Frontal cortex (tissue), 4 donors: ENCODE results near the gene OR10Z1. TPM values are rescaled to one million over a fixed set of nuclear protein-coding genes. Genes with fewer than 3 reads are reported as not detected.

Experiments used
- DNase-seq, 2 donors: peaks; one replicate each; pipeline ENCODE4 v3.0.0; 2012; ENCODE audit warnings: low spot score in 2 of 2
- FAIRE-seq: peaks from 2 replicates; lab custom pipeline; 2012; peaks lifted over from hg19 to GRCh38; lab: Jason Lieb, UNC
- total RNA-seq: library from RNA; depleted of rRNA; stranded (reverse); fragments of >200 nt; gene quantifications from one replicate; pipeline ENCODE4 v1.2.3, GENCODE V29; 2014
- donor health status: control.
- donor health status: control.
- donor health status: control.

OR10Z1 gene, protein sequence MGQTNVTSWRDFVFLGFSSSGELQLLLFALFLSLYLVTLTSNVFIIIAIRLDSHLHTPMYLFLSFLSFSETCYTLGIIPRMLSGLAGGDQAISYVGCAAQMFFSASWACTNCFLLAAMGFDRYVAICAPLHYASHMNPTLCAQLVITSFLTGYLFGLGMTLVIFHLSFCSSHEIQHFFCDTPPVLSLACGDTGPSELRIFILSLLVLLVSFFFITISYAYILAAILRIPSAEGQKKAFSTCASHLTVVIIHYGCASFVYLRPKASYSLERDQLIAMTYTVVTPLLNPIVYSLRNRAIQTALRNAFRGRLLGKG
- not detected for total RNA-seq

DNA sequence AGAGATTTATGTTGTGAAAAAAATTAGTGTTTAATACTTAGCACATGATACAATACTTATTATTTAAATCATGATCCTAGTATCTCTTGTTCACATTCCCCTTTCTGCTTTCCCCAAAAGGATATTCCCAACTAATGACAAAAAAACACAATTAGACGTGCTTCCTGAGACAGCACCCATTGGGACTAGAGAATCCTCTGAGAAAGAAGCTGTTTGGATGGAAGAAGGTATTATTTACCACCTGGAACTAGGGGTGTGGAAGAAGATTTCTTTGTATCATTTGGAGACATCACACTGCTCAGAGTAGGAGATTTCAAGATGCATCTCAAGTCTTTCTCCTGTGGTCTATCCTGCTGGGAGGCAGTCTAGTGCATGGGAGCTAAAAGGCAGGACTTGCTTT, at the start of gene OR10Z1:
TSS of gene OR10Z1 (plus strand) at position 301 of the 400 bp plus-strand sequence. CDS start 1,171 bp downstream, outside the sequence.
- DNase-seq (no peak), FAIRE-seq (no peak)

DNA sequence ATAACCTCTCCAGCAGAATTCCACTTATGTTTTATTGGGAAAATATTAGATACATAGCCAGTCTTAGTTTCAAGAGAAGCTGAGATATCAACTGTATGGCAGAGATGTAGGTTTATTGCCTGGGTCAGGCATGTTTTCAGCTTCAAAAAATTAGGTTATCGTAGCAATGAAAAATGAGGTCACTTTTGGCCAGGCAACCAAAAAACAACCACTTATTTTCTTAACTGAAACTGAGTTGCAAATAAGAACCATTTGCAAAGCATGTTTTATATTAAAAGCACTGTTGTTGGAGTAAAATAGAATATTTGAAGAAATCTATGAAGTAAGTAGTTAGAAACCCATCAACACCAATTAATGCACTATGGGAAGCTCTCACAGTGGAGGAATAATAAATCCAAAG, 45.4 kb upstream of the OR10Z1 start:
- DNase-seq (no peak), FAIRE-seq (no peak)

DNA sequence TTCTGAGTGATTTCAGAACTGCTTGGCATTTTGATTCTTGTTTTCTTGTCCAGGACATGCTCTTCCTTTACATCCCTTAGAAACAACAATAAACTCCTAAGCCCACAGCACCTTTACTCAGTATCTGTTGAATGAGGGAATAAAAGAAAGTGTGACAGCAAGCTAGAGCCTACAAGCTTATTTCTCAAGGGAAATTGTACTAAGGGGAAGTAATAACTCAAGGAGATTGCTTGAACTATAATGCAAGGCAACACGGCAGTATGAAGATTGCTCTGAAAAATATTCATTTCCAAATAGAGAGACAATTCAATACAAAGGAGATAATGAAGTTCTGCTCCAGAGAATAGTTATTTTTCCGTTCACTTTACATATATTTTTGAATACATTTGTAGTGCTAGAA, 41.2 kb upstream of the OR10Z1 start:
- no peak for FAIRE-seq

DNA sequence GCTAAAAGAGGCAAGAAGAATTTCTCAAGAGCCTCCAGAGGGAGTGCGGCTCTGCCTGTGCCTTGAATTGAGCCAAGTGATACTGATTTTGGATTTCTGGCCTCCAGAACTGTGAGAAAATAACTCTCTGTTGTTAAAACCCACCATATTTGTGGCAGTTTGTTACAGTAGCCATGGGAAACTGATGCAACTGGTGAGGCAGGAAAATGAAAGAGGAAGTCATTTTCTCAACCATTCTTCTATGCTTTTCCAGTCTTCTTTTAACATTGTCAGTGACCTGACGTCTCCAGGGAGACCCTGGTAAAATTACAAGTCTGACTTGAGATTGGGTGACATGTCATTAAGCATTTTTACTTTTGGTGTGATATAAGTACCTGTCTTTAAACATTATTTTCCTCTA, 40.5 kb upstream of the OR10Z1 start:
- DNase-seq (no peak), FAIRE-seq (no peak)

More for the DNA sequence above, 41.2 kb upstream of the OR10Z1 start:
- no peak for DNase-seq

DNA sequence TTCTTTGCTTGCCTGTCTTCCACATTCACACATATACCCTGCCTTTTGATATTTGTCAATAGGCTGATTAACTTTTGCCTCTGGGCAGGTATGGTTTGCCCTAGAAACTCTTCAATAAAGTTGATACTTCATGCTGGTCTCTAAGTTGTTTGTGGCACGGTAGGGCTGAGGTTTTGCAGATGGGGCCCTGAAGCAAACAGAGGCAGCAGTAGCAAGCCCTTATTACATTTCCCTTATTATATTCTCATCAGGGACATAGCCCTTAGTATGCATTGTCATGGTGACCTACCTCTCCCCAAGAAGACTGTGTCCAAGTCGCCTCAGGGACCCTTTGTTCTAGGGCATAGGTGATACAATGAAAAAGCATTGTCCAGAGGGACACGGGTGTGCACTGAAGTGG, 34.6 kb upstream of the OR10Z1 start, which contains the start of gene OR6P1:
TSS of gene OR6P1 (minus strand) at position 101 of the 400 bp plus-strand sequence. CDS start 6,976 bp downstream, outside the sequence.
- FAIRE-seq = no peak
- no peak for DNase-seq

DNA sequence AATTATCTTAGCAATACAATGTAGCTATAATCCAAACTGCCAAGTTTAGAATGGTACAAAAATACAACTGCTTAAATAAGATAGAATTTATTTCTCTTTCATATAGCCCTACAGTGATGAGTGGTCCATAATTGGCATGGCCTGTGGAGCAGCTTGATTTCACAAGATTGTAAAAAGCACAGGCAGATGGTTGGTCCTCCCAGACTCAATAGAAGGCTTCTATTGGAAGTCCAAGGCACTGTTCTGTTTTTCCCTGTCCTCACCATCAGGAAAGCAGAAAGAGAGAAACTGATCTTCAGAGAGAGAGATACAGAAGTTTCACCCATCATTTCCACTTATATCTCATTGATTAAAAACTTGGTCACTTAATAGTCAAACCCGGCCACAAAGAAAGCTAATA, 32.8 kb upstream of the OR10Z1 start:
- DNase-seq = no peak
- FAIRE-seq = no peak

DNA sequence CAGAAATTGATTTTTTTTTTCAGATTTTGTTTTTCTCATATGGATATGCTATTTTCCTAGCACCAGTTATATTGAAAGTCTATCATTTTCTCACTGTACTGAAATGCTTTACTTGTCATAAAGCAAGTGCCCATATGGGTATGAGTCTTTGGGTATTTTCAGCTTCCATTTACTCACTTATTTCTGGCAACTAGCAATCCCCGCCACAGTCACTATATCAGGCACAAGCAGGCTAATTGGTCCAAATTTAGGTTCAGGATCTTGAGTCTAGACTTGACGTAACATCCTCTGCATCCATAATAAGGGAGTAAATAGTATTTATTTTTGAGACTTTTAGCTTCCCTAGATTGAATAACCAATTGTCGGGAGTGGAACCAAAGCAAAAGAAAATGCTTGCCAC, 27.5 kb upstream of the OR10Z1 start:
- DNase-seq = no peak
- no peak for FAIRE-seq

DNA sequence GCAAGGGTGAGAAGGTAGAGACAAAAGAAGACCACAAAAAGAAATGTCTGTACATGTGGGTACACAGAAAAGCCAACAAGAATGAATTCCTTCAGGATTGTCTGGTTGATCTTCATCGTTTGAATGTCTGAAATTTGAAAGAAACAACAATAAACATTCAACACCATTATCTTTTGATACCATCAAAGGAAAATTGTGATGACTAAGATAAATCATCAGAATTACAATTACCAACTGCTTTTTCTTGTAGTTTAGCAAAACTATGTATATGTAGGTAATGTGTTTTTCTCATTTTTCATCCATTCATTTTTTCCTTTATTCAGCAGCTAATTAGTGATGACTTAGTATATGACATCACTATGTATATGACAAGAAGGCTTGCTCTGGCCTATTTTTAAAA, 25.3 kb upstream of the OR10Z1 start, which contains the start of gene OR10X1:
TSS of gene OR10X1 (minus strand) at position 167 of the 400 bp plus-strand sequence. CDS start at position 167, 0 bp downstream.
- FAIRE-seq (no peak), DNase-seq (no peak)

DNA sequence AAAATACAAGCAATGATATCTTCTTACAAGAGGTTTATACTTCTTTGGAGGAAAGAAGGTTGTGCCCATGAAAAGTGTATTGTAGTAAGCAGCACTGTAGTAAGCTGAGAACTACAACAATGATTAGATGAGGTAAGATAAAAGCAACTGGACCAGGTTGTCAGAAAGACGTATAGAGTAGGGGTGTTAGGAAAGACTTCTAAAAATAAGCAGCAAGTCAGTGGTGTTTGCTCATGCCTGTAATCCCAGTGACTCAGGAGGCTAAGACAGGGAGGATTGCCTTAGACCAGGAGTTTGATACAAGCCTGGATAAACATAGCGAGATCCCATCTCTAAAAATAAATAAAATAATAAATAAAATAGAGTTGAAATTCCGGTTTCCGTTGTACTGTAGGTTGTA, 21.1 kb upstream of the OR10Z1 start:
- no peak for FAIRE-seq
- DNase-seq = no peak

DNA sequence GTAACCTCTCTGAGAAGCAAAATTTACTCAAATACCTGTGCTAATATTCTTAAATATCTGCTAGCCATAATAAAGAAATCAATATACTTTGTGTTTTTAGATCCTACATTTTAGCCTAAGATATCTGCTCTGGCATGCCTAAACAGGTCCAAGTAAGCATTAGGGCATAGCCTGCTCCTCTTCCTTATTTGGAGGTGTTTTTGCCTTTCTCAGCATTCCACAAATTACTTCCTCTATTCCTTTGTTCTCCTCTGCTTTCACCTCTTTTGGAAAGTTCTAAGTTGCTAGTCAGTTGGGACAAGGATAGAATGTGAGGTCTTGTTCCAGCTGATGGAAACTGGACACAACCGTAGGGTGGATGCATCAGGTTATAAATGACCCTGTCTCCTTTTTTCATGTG, 18.1 kb upstream of the OR10Z1 start:
- DNase-seq = no peak
- no peak for FAIRE-seq

DNA sequence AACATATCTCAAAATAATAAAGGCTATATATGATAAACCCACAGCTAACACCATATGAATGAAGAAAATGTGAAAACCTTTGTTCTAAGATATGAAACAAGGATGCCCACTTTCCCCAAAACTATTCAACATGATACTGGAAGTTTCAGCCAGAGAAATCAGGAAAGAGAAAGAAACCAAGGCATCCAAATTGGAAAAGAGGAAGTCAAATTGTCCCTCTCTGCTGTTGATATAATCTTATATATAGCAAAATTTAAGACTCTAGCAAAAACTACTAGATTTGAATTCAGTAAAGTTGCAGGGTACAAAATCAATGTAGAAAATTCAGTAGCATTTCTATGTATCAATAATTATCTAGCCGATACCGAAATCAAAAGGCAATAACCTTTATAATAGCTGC, 4.3 kb upstream of the OR10Z1 start:
- no peak for FAIRE-seq
- DNase-seq = no peak

DNA sequence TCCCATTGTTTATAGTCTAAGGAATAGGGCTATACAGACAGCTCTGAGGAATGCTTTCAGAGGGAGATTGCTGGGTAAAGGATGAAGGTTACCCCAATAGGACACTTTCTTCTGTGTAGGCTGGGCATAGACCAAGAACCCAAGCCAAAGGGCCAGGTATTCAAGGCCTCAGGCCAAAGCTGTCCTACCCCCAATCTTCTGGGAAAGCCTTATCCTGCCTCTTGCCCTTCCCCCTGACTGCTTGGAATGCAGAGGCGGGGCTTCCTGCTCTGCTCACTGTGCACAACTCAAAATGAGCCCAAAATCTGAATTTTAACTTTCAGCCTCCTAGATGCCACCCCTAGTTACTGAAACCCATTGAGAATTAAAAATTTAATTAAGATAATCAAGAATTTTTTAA, 2.2 kb downstream of the OR10Z1 start:
- FAIRE-seq (no peak), DNase-seq (no peak)

DNA sequence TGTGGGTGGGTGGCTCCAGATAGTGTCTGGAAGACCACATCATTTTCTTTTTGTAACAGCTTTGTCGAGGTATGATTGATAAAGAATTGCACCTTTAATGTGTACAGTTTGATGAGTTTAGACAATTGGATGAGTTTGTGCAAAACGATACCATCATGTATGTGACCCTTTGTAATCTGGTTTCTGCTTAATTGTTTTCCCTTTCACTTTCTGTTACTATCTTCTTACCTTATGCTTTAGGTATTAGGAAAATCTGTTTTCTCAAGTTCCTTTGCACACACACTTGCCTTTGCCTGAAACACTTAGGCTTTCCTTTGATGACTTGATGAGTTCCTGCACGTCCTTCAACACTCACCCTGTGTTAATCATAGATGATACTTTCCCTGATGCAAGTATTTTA, 6.8 kb downstream of the OR10Z1 start:
- FAIRE-seq (no peak), DNase-seq (no peak)

DNA sequence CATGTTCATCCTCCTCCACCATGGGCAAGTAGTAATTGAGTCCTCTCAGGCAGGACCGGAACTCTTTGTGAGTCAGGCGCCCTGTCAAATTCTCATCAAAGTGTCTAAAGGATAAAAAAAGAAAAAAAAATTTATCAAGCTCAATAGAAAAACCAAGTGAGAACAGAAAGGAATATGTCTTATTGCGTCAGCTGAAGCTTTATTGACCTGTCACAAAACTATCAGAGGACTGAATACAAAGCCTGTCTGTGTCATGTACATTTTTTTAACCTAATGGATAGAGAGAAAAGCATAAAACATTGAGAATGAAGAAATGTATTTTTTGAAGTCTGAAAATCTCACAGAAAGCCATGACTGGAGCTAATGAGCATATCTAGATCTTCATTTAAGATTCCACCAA, 8.7 kb downstream of the OR10Z1 start:
- DNase-seq (no peak), FAIRE-seq (no peak)

DNA sequence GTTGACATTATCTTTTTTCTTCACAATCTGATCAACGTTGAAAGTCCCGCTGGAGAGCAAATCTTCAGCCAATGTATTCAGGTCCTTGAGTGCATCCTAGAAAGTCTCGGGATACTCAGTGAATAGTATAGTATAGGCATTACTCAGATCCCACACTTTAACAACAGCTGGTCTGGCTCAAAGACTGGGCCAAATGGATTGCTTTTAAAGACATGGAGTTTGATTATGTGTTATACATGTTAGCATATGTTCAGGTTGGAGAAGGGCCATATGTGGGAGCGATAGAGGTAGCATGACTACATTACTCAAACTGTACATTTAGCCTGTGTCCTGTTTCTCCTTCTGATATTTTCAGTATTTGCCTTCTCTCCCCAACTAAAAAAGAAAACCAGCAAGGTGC, 33.1 kb downstream of the OR10Z1 start:
- FAIRE-seq (no peak), DNase-seq (no peak)

DNA sequence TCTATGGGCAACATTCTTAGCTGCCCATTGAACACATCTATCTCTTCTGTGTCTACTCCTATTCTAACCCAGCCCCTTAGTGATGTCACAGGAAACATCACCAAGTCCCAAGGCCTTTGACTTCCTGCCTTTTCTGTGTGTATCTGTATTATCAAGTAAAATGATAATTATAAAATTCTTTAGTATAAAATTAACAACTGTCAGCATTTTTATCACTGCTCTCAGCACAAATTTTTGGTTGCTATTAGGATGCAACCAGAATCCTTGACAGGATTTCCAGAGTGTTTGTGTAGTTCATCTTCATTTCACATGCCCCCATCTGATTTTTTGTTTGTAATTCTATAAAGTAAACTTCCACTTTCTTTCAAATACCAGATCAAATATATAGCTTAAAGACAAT, 33.8 kb downstream of the OR10Z1 start:
- DNase-seq (no peak), FAIRE-seq (no peak)

DNA sequence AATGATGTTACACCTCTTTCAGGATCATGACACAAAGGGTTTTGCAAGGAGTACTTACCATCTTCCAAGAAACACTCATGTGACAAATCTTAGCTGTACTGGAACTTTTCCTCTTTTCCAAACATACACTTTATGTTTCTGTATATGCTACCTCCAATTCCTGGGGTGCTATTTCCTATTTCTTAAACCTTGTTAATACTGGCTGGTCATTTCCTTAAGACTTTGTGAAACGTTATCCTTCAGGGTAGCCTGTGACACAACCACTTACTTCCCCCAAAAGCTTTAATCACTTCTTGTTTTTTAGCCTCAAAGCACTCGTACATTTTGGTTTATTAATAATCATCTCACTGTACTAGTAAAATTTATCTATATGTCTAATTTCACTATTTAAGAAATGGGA, 39.4 kb downstream of the OR10Z1 start:
- FAIRE-seq (no peak), DNase-seq (no peak)

DNA sequence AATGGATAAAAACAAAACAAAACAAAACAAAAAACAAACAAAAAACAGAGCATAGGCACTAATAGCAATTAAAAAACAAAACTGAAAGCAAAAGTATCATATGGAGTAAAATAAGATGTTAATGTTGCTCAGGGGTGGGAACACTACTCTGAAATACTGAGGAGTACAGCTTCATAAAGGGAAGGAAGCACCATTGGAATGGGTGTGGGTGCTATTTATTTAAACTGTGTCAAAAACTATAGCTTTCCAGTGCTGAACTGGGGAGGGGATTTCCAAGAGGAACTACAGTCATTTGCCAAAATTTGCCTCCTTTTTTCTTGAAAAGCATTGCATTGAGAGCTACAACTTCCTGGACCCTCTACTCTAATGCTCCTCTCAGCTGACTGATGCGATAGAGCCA, 41.4 kb downstream of the OR10Z1 start:
- no peak for DNase-seq
- no peak for FAIRE-seq

DNA sequence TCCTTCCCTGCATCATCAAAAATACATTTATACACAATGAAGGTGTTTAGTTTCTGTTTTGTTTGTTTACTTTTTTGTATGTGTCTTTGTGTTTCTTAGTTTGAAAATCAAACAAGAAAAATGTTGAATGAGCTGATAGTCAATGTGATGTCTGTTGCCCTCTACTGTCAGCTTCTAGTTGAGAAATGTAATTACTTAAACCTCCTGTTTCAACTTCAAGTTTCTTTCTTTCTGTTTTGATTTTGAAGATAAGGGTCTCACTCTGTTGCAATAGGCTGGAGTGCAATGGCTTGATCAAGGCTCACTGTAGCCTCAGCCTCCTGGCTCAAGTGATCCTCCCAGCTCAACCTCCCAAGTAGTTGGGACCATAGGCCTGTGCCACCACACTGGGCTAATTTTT, 44.0 kb downstream of the OR10Z1 start:
- DNase-seq = no peak
- no peak for FAIRE-seq

DNA sequence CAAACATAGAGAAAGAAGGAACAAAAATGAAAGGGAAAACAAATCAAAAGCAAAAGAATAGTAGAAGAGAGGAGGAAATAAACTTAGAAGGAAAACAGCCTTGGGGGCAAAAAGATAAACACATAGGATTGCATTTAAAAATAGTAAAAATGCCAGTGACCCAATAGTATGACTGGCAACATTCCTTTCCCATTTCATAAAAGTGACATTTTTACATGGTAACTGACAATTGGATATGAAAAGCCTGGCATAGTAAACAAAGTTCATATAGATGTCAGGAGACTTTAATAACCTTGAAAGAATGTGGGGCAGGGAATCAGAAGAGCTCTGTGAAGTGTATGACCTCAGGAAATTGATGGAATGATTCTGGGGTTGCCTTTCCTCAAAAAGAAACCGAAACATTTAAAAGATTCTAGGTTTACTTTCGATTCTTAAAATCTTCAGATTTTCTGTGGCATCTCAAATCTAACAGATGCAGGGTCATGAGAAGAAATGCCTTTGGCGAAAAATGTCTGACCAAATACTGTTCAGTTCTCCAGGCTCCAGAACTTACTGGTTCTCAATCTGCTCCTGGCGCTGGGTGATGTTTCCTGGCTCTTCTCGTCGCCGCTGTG, 47.8 kb downstream of the OR10Z1 start:
- DNase-seq (no peak), FAIRE-seq (no peak)

DNA sequence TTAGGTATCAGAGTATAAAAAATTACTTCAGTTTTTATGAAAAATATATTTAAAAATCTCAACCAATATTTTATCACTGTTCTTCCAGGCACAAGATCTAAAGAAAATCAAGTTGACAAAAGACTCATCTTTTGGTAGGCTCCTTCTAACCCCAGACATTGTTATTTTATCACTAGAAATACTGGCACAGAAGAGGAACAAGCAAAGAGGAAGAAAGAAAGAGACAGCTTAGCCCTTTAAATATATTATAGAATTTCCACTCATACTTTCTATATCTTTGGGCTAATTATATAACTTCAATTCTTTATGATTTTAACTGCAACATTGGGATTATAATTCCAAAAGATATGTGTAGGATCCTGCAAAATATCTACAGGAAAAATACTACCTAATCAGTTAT, 49.0 kb downstream of the OR10Z1 start:
- FAIRE-seq (no peak), DNase-seq (no peak)

DNA sequence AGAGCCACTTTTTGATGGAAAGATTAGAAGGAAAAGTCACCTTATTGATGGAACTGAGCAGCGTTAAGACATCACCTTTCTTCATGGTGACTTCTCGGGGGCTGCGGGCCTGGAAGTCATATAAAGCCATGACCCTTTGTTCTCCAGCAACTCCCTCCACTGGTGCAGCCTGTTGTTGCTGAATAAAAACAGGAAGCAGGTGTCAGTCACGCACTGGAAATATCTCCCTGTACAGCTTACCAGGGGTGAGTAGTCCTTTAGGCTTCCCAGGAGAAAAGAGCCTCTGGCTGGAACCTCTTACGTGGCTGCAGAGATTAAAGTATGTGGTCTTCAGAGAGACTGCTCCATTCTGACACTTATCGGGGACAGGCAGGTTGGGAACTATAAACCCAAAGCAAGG, 49.5 kb downstream of the OR10Z1 start:
- FAIRE-seq (no peak), DNase-seq (no peak)
